DOHH2 (cell line): ENCODE data around the gene PAN2.

Experiments
- CTCF ChIP-seq: fragments of 200-600 bp; sonication (generic); IDR thresholded peaks from one replicate; pipeline ENCODE4 v1.5.1; 2014; ENCODE audit warnings: antibody characterized with exemption, mild to moderate bottlenecking, low read depth, low read length; ENCODE audit not compliant: poor library complexity, severe bottlenecking
- EZH2phosphoT487 ChIP-seq: fragments of 200-600 bp; sonication (generic); IDR thresholded peaks from 2 replicates; pipeline ENCODE4 v1.6.1; 2017; ENCODE audit warnings: borderline replicate concordance, mild to moderate bottlenecking, antibody characterized with exemption, low read length, moderate library complexity, mixed read lengths

- TF ChIP-seq EZH2phosphoT487, result no peak
- no peak for TF ChIP-seq CTCF
These were observed 29.5 kb downstream of the PAN2 start for GRCh38 chr12:56304276-56304675.
